ENCODE data around the gene SCARF2.

- no peak for TF ChIP-seq CTCF (IDR thresholded peaks at IDR 0.05)
- TF ChIP-seq POLR2A (IDR thresholded peaks at IDR 0.05) = no peak
Measured at GRCh38 chr22:20439556-20439927, 1.9 kb upstream of the SCARF2 start.

Data from testis (tissue), 2 donors.